MM.1S (cell line): ENCODE results near the gene TMC4.
A peak's percentile ranks its signal among the peaks of the same experiment; 100 is the strongest.
"Not testable (repeated sequence)": the region's sequence is repeated elsewhere in the genome, so short reads cannot be mapped to it uniquely, and the experiment has no call there.

ENCODE experiments used
- DNase-seq: peaks from one replicate; pipeline ENCODE4 v3.0.0-alpha.2; 2015
- H2AFZ ChIP-seq: fragments of 300-600 bp; sonication (generic); 2 replicates; pipeline ENCODE4 v1.6.0; 2016; ENCODE audit warnings: antibody characterized with exemption, low read length
- H3F3A ChIP-seq: fragments of 300-600 bp; sonication (generic); 2 replicates; pipeline ENCODE4 v1.6.1; 2016; ENCODE audit warnings: mild to moderate bottlenecking, antibody characterized with exemption, low read length, moderate library complexity, mixed read lengths; ENCODE audit not compliant: insufficient read depth
- H3K27ac ChIP-seq: fragments of 300-600 bp; sonication (generic); 2 replicates; pipeline ENCODE4 v1.5.1; 2016; ENCODE audit warnings: mild to moderate bottlenecking, low read length
- H3K27me3 ChIP-seq: fragments of 300-600 bp; sonication (generic); replicated peaks from 2 replicates; pipeline ENCODE4 v1.6.0; 2016; ENCODE audit warnings: low read length; ENCODE audit not compliant: insufficient read depth
- H3K36me3 ChIP-seq: fragments of 300-600 bp; sonication (generic); replicated peaks from 2 replicates; pipeline ENCODE4 v1.6.1; 2016; ENCODE audit warnings: mild to moderate bottlenecking, low read length, mixed read lengths; ENCODE audit not compliant: insufficient read depth
- H3K4me1 ChIP-seq: fragments of 300-600 bp; sonication (generic); 2 replicates; pipeline ENCODE4 v1.6.1; 2016; ENCODE audit warnings: low read length, mixed read lengths
- H3K4me2 ChIP-seq: fragments of 300-600 bp; sonication (generic); 2 replicates; pipeline ENCODE4 v1.6.0; 2016; ENCODE audit warnings: low read depth, low read length
- H3K4me3 ChIP-seq: fragments of 300-600 bp; sonication (generic); 2 replicates; pipeline ENCODE4 v1.5.1; 2016; ENCODE audit warnings: low read length, mixed read lengths
- H3K79me2 ChIP-seq: fragments of 300-600 bp; sonication (generic); 2 replicates; pipeline ENCODE4 v1.6.1; 2016; ENCODE audit warnings: mixed run types, low read length, mixed read lengths
- H3K9ac ChIP-seq: fragments of 300-600 bp; sonication (generic); 2 replicates; pipeline ENCODE4 v1.6.1; 2016; ENCODE audit warnings: low read length, mixed read lengths
- H3K9me2 ChIP-seq: fragments of 300-600 bp; sonication (generic); replicated peaks from 2 replicates; pipeline ENCODE4 v1.6.1; 2016; ENCODE audit warnings: mild to moderate bottlenecking, low read length, mixed read lengths; ENCODE audit not compliant: insufficient read depth
- H3K9me3 ChIP-seq: fragments of 300-600 bp; sonication (generic); replicated peaks from 2 replicates; pipeline ENCODE4 v1.6.1; 2016; ENCODE audit warnings: mild to moderate bottlenecking, low read length, mixed read lengths; ENCODE audit not compliant: insufficient read depth
- H4K20me1 ChIP-seq: fragments of 300-600 bp; sonication (generic); 2 replicates; pipeline ENCODE4 v1.6.1; 2016; ENCODE audit warnings: mild to moderate bottlenecking, low read length, moderate library complexity, mixed read lengths; ENCODE audit not compliant: insufficient read depth
- CTCF ChIP-seq: fragments of 300-600 bp; sonication (generic); IDR thresholded peaks from 2 replicates; pipeline ENCODE4 v1.5.1; 2016; ENCODE audit warnings: antibody characterized with exemption, low read length, mixed read lengths
- EZH2 ChIP-seq: fragments of 300-600 bp; sonication (generic); optimal IDR thresholded peaks from 2 replicates; pipeline ENCODE3; 2017; ENCODE audit warnings: low read depth, mild to moderate bottlenecking, antibody characterized with exemption, low read length, mixed read lengths
- EZH2phosphoT487 ChIP-seq: fragments of 300-600 bp; sonication (generic); IDR thresholded peaks from 2 replicates; pipeline ENCODE4 v1.6.1; 2018; ENCODE audit warnings: antibody characterized with exemption, low read length

TMC4 gene

DNA sequence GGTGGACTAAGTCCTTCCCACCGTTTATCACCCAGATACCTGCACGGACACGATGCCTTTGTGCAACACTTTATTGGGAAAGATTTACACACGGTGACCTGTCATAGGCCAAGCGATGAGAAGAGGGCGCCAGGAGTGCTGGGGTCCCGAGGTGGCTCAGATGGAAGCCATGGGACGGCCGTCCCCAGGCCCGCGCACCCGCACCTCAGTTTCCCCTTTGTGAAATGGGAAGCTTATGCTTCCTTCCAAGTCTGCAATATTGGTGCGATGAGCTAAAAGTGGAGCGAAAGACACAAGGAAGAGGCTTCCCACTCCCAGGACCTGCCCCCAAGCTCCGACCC is 369 bp upstream of the TMC4 start:
- TF ChIP-seq EZH2phosphoT487 (no peak), CTCF (no peak), EZH2 (no peak)
- no peaks in the 10 kb centered on the region for H3K9me2 ChIP-seq
- H3K36me3 ChIP-seq: no peaks in the 10 kb centered on the region
- H3K27me3 ChIP-seq: no peaks in the 10 kb centered on the region
- peak overlapping the region; percentile 38; the same call in 1 of the 2 replicates for H2AFZ ChIP-seq
- peak overlapping the region; percentile 98; the same call in 1 of the 2 replicates for H3K4me2 ChIP-seq
- no peaks in the 10 kb centered on the region for H4K20me1 ChIP-seq
- no peak overlapping the region; the same call in 1 of the 2 replicates for H3K4me3 ChIP-seq
- no peak for DNase-seq
- peaks cover 1% of the 10 kb centered on the region; the same call in 1 of the 2 replicates for H3K4me1 ChIP-seq
- no peaks in the 10 kb centered on the region for H3K79me2 ChIP-seq
- no peak overlapping the region for H3K27ac ChIP-seq
- H3F3A ChIP-seq: no peaks in the 10 kb centered on the region
- H3K9ac ChIP-seq: no peak overlapping the region
- H3K9me3 ChIP-seq: no peaks in the 10 kb centered on the region

DNA sequence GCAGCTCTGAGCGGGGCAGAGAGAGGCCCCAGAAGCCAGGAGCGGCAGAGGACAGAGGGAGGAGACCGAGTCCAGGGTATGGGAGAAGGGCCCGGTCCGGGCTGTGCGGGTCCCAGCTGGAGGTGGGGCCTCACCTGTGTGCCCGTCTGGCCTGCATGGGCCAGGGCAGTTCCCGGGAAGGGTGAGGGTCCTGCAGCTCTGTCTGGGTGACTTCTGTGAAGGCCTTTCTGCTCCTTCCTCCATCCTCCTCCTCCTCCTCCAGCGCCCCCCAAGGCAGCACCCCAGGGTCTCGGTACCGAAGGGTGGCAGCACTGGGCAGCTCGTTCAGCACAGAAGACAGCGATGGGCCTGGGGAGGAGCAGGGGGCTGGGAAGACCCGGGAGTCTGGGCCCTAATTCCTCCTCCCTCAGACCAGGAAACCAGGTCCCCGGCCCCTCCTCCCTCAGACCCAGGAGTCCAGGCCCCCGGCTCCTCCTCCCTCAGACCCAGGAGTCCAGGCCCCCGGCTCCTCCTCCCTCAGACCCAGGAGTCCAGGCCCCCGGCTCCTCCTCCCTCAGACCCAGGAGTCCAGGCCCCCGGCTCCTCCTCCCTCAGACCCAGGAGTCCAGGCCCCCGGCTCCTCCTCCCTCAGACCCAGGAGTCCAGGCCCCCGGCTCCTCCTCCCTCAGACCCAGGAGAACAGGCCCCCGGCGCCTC is 1.1 kb downstream of the TMC4 start:
- not testable (repeated sequence) for H3K27me3 ChIP-seq, H3K4me1 ChIP-seq

GRCh38 chr19:54169149-54169740 is 3.7 kb downstream of the TMC4 start:
- Histone ChIP-seq H3K4me1 (peaks cover 4% of the 10 kb centered on the region; the same call in 1 of the 2 replicates), H3K9me3 (no peaks in the 10 kb centered on the region), H3F3A (no peaks in the 10 kb centered on the region), H3K9me2 (no peaks in the 10 kb centered on the region), H2AFZ (no peak overlapping the region), H3K27me3 (peaks cover 22% of the 10 kb centered on the region), H3K4me2 (no peak overlapping the region), H3K9ac (no peak overlapping the region), H3K27ac (no peak overlapping the region), H3K79me2 (no peaks in the 10 kb centered on the region), H3K4me3 (no peak overlapping the region), H4K20me1 (no peaks in the 10 kb centered on the region), H3K36me3 (no peaks in the 10 kb centered on the region)
- TF ChIP-seq EZH2 (no peak), CTCF (no peak), EZH2phosphoT487 (no peak)
- DNase-seq: no peak

More for the DNA sequence above, 1.1 kb downstream of the TMC4 start:
- DNase-seq, H3K27ac ChIP-seq, H3K79me2 ChIP-seq, H3K9me3 ChIP-seq, H3K36me3 ChIP-seq, H3K9ac ChIP-seq, H3K4me3 ChIP-seq, H3K9me2 ChIP-seq, H2AFZ ChIP-seq, H4K20me1 ChIP-seq, H3K4me2 ChIP-seq, H3F3A ChIP-seq: not testable (repeated sequence)
